Measurements from ENCODE around the gene ELF5.

- TF ChIP-seq, protein P1, sequence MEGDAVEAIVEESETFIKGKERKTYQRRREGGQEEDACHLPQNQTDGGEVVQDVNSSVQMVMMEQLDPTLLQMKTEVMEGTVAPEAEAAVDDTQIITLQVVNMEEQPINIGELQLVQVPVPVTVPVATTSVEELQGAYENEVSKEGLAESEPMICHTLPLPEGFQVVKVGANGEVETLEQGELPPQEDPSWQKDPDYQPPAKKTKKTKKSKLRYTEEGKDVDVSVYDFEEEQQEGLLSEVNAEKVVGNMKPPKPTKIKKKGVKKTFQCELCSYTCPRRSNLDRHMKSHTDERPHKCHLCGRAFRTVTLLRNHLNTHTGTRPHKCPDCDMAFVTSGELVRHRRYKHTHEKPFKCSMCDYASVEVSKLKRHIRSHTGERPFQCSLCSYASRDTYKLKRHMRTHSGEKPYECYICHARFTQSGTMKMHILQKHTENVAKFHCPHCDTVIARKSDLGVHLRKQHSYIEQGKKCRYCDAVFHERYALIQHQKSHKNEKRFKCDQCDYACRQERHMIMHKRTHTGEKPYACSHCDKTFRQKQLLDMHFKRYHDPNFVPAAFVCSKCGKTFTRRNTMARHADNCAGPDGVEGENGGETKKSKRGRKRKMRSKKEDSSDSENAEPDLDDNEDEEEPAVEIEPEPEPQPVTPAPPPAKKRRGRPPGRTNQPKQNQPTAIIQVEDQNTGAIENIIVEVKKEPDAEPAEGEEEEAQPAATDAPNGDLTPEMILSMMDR (conservative IDR thresholded peaks at IDR 0.05; ENCODE audit: low read length): no peak
- no peak for TF ChIP-seq EZH2phosphoT487 (IDR thresholded peaks at IDR 0.05; ENCODE audit: borderline replicate concordance, low read depth, low read length)
Measured at GRCh38 chr11:34529643-34530042, 16.0 kb upstream of the ELF5 start.
